Measurements from ENCODE around the gene ROBO1. TPM values are rescaled to one million over a fixed set of nuclear protein-coding genes. Genes with fewer than 3 reads are reported as not detected.

The ROBO1 gene
- total RNA-seq, 1 donor from 2014 or later: 27.1 TPM

DNA sequence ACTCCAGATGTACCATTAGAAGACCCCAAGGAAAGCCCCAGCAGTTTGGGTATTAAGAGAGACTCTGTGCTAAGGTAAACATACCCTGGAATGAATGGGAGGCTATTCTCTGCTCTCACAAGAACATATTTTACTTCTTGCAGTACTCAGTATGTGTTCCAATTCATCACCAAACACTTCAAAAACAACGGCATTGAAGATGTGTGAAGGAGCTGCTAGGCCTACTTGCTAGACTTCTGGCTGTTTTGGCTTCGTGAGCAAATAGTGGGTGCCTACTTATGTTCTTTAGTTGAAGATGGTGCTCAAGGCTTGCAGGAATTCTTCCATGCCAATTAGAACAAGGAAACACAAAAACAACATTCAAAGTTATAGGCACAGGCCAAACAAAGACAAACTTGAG, 514.5 kb downstream of the ROBO1 start:
- Histone ChIP-seq H3K9me3 (no peaks in the 10 kb centered on the region), H3K27me3 (no peaks in the 10 kb centered on the region), H3K4me1 (no peaks in the 10 kb centered on the region), H3K36me3 (no peaks in the 10 kb centered on the region), H3K27ac (no peak overlapping the region), H3K4me3 (no peak overlapping the region)
- ATAC-seq: no peak
- intact Hi-C loops (cut with DNase I): no loop called here
- TF ChIP-seq, protein P1, sequence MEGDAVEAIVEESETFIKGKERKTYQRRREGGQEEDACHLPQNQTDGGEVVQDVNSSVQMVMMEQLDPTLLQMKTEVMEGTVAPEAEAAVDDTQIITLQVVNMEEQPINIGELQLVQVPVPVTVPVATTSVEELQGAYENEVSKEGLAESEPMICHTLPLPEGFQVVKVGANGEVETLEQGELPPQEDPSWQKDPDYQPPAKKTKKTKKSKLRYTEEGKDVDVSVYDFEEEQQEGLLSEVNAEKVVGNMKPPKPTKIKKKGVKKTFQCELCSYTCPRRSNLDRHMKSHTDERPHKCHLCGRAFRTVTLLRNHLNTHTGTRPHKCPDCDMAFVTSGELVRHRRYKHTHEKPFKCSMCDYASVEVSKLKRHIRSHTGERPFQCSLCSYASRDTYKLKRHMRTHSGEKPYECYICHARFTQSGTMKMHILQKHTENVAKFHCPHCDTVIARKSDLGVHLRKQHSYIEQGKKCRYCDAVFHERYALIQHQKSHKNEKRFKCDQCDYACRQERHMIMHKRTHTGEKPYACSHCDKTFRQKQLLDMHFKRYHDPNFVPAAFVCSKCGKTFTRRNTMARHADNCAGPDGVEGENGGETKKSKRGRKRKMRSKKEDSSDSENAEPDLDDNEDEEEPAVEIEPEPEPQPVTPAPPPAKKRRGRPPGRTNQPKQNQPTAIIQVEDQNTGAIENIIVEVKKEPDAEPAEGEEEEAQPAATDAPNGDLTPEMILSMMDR (IDR thresholded peaks at IDR 0.05): no peak
- no peak for DNase-seq

DNA sequence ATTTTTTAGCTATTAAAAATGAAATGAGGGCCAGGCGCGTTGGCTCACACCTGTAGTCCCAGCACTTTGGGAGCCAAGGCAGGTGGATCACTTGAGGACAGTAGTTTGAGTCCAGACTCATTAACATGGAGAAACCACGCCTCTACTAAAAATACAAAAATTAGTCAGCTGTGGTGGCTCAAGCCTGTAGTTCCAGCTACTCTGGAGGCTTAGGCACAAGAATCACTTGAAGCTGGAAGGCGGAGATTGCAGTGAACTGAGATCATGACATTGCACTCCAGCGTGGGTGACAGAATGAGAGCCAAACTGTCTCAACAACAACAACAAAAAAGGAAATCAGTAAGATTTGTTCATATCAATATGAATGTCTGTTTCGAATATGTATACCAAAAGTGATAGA, 517.1 kb downstream of the ROBO1 start:
- TF ChIP-seq, protein P1 (IDR thresholded peaks at IDR 0.05): no peak
- no peak overlapping the region for H3K4me3 ChIP-seq
- ATAC-seq (no peak), DNase-seq (no peak)
- no peak overlapping the region for H3K27ac ChIP-seq
- intact Hi-C loops (cut with DNase I): no loop called here
- H3K36me3 ChIP-seq: no peaks in the 10 kb centered on the region
- no peaks in the 10 kb centered on the region for H3K4me1 ChIP-seq
- no peaks in the 10 kb centered on the region for H3K27me3 ChIP-seq
- no peaks in the 10 kb centered on the region for H3K9me3 ChIP-seq

DNA sequence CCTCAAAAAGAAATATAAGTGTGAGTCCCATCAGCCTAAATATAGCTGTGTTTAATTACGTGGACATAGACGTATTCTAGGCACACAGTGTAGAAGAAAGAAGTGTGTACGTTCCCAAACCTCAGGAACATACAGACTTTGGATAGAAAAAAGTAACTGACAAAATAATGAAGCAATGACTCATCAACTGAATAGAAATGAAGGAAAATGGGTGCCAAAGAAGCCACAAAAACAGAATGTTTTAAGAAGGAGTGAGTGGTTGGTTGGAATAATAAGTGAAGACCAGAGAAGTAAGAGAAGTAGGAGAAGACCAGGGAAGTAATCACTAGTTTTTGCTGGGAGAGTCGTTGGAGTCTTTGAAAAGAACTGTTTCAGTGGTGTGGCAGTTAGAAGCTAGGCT, 518.1 kb downstream of the ROBO1 start:
- Histone ChIP-seq H3K4me3 (no peak overlapping the region), H3K27ac (no peak overlapping the region), H3K27me3 (no peaks in the 10 kb centered on the region), H3K9me3 (no peaks in the 10 kb centered on the region), H3K36me3 (no peaks in the 10 kb centered on the region), H3K4me1 (no peaks in the 10 kb centered on the region)
- DNase-seq (no peak), ATAC-seq (no peak)
- TF ChIP-seq, protein P1 (IDR thresholded peaks at IDR 0.05): no peak
- intact Hi-C loops (cut with DNase I): no loop called here

DNA sequence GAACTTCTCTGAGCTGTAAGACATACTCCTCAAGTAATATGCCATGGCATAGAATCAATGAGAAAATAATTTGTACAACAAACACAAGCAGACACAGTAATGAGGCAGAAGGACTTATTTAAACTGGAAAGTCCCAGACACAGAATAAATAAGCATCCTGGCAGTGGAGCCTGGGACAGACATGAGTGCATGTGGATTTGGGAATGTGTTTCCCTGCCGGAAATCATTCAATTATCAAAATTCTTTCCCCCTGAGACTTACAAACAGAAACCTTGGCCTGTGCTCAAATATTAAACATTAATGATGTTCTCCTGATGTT, 520.1 kb downstream of the ROBO1 start:
- no peaks in the 10 kb centered on the region for H3K27me3 ChIP-seq
- ATAC-seq (no peak), DNase-seq (no peak)
- no peaks in the 10 kb centered on the region for H3K36me3 ChIP-seq
- intact Hi-C loops (cut with DNase I): no loop called here
- H3K9me3 ChIP-seq: no peaks in the 10 kb centered on the region
- H3K27ac ChIP-seq: no peak overlapping the region
- TF ChIP-seq, protein P1 (IDR thresholded peaks at IDR 0.05): no peak
- H3K4me1 ChIP-seq: no peaks in the 10 kb centered on the region
- no peak overlapping the region for H3K4me3 ChIP-seq

DNA sequence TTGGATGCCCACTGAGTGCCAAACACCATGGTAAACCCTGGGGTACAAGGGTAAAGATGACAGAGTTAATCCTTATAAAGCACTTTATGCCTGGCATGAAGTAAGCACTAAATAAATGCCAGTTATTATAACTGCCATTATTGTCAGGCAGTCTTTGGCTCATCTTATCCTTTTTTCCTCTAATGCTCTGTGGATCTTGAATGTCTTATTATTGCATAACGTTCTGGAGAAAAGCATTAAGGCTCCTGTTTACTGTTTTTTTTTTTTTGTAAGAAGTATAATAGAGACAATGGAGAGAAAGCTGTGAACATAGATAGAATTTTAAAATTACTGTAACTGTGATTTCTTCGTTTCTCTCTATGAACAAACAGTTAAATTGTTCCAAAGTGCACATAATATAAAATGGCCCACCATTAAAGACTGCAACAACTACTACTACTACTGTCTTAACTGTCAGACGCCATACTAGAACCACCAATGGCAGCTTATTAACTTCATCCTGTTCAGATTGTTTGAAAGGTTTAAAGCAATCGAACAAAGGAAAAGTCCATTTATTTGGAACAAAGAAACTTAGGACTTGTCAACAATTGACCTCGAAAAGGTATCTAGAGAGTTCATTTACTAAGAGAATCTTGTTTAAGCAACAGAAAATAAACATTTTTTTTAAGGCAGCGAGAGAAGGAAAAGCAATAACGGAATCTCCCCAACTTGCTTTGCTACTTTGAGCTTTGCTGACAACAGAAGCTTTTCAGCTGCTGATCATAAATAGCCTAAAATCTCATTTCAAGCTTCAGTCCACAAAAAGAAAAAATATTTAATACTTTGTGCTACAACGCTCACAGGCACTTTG, 520.7 kb downstream of the ROBO1 start:
- intact Hi-C loops (cut with DNase I): no loop called here

More for the DNA sequence above, 520.7 kb downstream of the ROBO1 start:
- no peaks in the 10 kb centered on the region for H3K27me3 ChIP-seq
- no peaks in the 10 kb centered on the region for H3K9me3 ChIP-seq
- TF ChIP-seq, protein P1 (IDR thresholded peaks at IDR 0.05): no peak
- no peak for DNase-seq
- H3K4me1 ChIP-seq: no peaks in the 10 kb centered on the region
- H3K36me3 ChIP-seq: no peaks in the 10 kb centered on the region
- no peak overlapping the region for H3K4me3 ChIP-seq
- H3K27ac ChIP-seq: no peak overlapping the region
- no peak for ATAC-seq

Data from upper lobe of right lung (tissue), 1 donor.